Neuron (in vitro differentiated cells): Measurements from ENCODE around the gene STK32B.

ENCODE experiments used
- H2AFZ ChIP-seq: one replicate; pipeline ENCODE4 v1.6.1; 2013; ENCODE audit warnings: low read depth, mild to moderate bottlenecking, inconsistent platforms, low read length, moderate library complexity
- H3K27me3 ChIP-seq: one replicate; pipeline ENCODE4 v1.6.1; 2013; ENCODE audit warnings: low read length; ENCODE audit not compliant: insufficient read depth
- H3K36me3 ChIP-seq: one replicate; pipeline ENCODE4 v1.6.1; 2013; ENCODE audit warnings: low read length; ENCODE audit not compliant: insufficient read depth
- H3K4me1 ChIP-seq: one replicate; pipeline ENCODE4 v1.6.1; 2013; ENCODE audit warnings: low read length; ENCODE audit not compliant: insufficient read depth
- H3K4me3 ChIP-seq: 2 replicates; pipeline ENCODE4 v1.5.1; 2013; ENCODE audit warnings: mild to moderate bottlenecking, low read length, moderate library complexity
- H3K9me3 ChIP-seq: one replicate; pipeline ENCODE4 v1.6.1; 2013; ENCODE audit warnings: low read length

STK32B gene

GRCh38 chr4:5322321-5322720 lies 271.0 kb downstream of the STK32B start:
- Histone ChIP-seq H3K4me1 (no peaks in the 10 kb centered on the region), H3K4me3 (no peak overlapping the region), H2AFZ (no peak overlapping the region), H3K9me3 (no peaks in the 10 kb centered on the region), H3K27me3 (no peaks in the 10 kb centered on the region), H3K36me3 (no peaks in the 10 kb centered on the region)

- Histone ChIP-seq H3K4me1 (no peaks in the 10 kb centered on the region), H3K27me3 (no peaks in the 10 kb centered on the region), H3K36me3 (no peaks in the 10 kb centered on the region), H3K4me3 (no peak overlapping the region), H3K9me3 (no peaks in the 10 kb centered on the region), H2AFZ (no peak overlapping the region)
Observed at GRCh38 chr4:5330339-5330989, 279.2 kb downstream of the STK32B start.

DNA sequence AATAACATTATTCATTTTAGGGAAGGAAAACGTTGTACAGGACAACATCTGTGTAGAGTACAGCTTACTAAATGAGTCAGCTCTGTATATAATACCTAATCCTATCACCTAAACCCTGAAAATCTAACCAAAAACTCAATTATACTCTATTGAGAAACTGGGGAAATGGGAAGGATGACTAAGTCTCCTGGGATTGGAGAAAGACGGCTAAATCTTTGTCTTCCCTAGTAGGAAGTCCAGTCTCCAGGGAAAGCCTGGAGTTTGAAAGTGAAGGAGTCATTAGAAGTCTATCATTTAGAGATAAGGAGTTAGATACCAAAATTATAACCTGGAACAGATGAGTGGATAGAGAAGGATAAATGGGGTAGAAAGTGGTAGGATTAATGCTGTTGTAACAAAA lies 286.5 kb downstream of the STK32B start:
- no peak overlapping the region for H2AFZ ChIP-seq
- no peaks in the 10 kb centered on the region for H3K36me3 ChIP-seq
- H3K4me3 ChIP-seq = no peak overlapping the region
- H3K4me1 ChIP-seq = no peaks in the 10 kb centered on the region
- no peaks in the 10 kb centered on the region for H3K9me3 ChIP-seq
- H3K27me3 ChIP-seq = no peaks in the 10 kb centered on the region

- Histone ChIP-seq H3K9me3 (no peaks in the 10 kb centered on the region), H3K4me3 (no peak overlapping the region), H2AFZ (no peak overlapping the region), H3K27me3 (no peaks in the 10 kb centered on the region), H3K36me3 (no peaks in the 10 kb centered on the region), H3K4me1 (no peaks in the 10 kb centered on the region)
Observed at GRCh38 chr4:5338531-5338930, 287.3 kb downstream of the STK32B start.

GRCh38 chr4:5340991-5341451 lies 289.7 kb downstream of the STK32B start:
- Histone ChIP-seq H3K9me3 (no peaks in the 10 kb centered on the region), H3K36me3 (no peaks in the 10 kb centered on the region), H3K4me3 (no peak overlapping the region), H3K4me1 (no peaks in the 10 kb centered on the region), H3K27me3 (no peaks in the 10 kb centered on the region), H2AFZ (no peak overlapping the region)

DNA sequence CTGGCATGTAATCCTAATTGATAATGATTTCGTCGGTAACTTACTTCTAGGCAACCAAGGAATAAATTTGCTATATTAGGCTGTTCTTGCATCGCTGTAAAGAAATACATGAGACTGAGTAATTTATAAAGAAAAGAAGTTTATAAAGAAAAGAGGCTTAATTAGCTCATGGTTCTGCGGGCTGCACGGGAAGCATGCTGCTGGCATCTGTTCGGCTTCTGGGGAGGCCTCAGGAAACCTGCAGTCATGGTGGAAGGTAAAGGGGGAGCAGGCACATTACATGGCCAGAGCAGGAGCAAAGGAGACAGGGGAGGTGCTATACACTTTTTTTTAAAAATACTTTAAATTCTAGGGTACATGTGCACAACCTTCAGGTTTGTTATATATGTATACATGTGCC lies 290.2 kb downstream of the STK32B start:
- H3K4me3 ChIP-seq = no peak overlapping the region
- no peak overlapping the region for H2AFZ ChIP-seq
- H3K4me1 ChIP-seq = no peaks in the 10 kb centered on the region
- no peaks in the 10 kb centered on the region for H3K27me3 ChIP-seq
- no peaks in the 10 kb centered on the region for H3K36me3 ChIP-seq
- H3K9me3 ChIP-seq = no peaks in the 10 kb centered on the region

DNA sequence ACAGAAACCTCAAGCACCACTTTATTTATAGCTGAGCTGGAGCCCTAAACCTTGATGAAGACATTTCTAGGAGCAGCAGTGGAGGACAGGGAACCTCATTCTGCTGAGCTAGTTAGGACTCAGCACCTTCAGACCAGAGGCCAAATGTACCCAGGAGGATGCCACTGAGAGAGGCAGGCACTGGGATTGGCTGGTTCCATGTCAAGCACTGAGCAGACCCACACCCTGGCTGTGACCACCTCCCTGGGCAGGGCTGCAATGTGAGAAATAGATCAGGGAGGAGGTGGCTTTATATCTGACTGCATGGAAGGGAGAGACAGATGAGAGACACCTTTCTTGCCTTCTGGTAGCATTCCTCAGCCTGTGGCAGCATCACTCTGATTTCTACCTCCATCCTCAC lies 304.6 kb downstream of the STK32B start:
- H3K4me1 ChIP-seq = no peaks in the 10 kb centered on the region
- no peaks in the 10 kb centered on the region for H3K9me3 ChIP-seq
- H3K36me3 ChIP-seq = no peaks in the 10 kb centered on the region
- H3K27me3 ChIP-seq = no peaks in the 10 kb centered on the region
- no peak overlapping the region for H2AFZ ChIP-seq
- H3K4me3 ChIP-seq = no peak overlapping the region

- Histone ChIP-seq H3K27me3 (no peaks in the 10 kb centered on the region), H3K4me3 (no peak overlapping the region), H3K4me1 (no peaks in the 10 kb centered on the region), H3K9me3 (no peaks in the 10 kb centered on the region), H3K36me3 (no peaks in the 10 kb centered on the region), H2AFZ (no peak overlapping the region)
Observed at GRCh38 chr4:5357870-5358269, 306.6 kb downstream of the STK32B start.

DNA sequence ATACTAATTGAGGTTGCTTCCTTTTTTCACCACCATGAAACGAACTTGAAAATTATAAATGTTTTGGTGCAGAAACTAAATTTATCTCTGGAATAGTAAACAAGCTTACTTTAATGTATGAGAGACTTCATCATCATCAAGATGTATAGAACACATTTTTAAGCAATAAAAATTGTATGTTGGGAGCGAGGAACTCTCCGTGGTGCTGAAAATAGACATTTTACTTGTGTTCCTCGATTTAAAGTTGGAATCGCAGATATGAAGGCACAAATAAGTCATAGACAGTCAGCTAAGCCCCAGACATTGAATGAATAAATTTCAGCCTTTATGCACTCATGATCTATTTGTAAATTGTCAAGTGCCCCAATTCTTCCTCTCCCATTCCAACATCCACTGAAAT lies 310.7 kb downstream of the STK32B start:
- H3K9me3 ChIP-seq = no peaks in the 10 kb centered on the region
- no peak overlapping the region for H2AFZ ChIP-seq
- H3K36me3 ChIP-seq = no peaks in the 10 kb centered on the region
- H3K4me3 ChIP-seq = no peak overlapping the region
- H3K4me1 ChIP-seq = peaks cover 16% of the 10 kb centered on the region
- no peaks in the 10 kb centered on the region for H3K27me3 ChIP-seq

DNA sequence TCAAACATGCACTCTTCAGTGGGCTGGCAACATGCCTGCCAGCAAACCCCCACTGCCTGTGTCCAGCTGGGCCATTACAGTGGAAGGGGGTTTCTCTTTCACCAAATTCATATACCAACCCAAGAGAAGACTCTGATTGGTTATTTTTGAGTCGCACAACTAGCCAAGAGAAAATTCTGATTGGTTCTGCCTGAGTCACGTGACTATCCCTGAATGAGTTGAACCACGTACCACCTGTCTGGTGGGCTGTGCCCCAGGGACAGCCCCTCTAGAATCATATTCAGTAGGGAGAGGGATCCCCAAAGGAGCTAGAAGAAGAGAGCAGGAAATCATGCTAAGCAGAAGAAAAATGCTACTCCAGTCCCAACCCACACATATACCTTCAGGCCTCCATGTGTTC lies 313.1 kb downstream of the STK32B start:
- no peaks in the 10 kb centered on the region for H3K27me3 ChIP-seq
- H3K4me3 ChIP-seq = no peak overlapping the region
- no peaks in the 10 kb centered on the region for H3K36me3 ChIP-seq
- H3K4me1 ChIP-seq = peaks cover 16% of the 10 kb centered on the region
- no peak overlapping the region for H2AFZ ChIP-seq
- no peaks in the 10 kb centered on the region for H3K9me3 ChIP-seq

DNA sequence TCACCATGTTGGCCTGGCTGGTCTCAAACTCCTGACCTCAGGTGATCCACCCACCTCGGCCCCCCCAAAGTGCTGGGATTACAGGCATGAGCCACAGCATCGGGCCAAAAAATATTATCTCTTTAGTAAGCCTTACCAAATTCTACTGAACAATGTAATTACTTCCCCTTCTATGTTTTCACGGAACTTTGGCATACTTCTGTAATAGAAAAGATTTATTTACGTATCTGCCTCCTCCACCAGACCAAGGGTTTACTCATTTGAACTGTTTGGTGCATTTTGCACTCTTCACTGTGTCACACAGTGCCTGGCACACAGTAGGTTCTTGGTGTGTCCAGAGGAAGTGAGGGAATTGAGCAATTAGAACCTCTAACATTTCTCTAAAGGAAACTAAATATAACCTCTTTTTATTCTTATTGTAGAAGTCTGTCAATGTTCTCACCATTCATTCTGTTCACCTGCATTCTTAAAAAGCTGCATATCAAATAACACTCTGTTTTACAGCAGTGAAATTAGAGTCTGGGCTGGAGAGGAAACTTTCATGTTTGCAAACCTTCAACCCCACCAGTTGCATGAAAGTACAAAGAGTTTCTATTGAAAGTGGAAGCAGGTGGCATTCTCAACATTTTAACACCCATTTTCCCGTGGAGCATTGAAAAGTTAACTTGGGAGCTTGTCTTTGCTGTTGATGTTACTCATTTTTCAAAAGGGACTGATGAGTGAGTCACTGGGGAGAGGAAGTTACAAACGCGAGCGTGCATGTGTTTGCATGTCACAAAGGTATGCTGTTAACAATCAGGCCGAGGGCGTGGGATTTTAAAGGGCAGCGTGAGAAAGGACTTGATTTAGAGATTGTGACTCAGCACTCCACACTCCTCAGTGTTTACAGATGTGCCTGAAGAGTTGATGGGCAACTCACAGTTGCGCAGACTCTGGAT lies 314.1 kb downstream of the STK32B start:
- H3K4me1 ChIP-seq = peaks cover 16% of the 10 kb centered on the region
- H2AFZ ChIP-seq = no peak overlapping the region
- no peaks in the 10 kb centered on the region for H3K9me3 ChIP-seq

DNA sequence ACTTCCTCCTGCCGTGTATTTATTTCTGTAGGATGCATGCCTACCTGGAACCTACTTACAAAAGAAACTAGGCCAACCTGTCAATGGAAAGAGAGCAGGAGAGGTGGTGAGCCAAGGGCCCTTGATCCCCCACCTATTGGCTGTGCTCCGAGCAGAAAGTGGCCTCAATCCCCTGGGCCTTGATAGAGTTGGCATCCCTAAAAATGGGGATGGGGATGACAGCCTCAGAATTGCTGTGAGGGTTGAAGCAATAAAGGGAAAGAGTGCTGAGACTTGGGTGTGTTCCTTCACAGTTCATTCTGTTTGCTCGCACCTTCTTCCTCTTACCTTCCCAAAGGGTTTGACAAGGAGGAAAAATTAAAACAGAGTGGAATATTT lies 314.7 kb downstream of the STK32B start:
- Histone ChIP-seq H3K4me1 (peaks cover 16% of the 10 kb centered on the region), H3K9me3 (no peaks in the 10 kb centered on the region), H3K36me3 (no peaks in the 10 kb centered on the region), H3K4me3 (no peak overlapping the region), H2AFZ (no peak overlapping the region), H3K27me3 (no peaks in the 10 kb centered on the region)

More for the DNA sequence above, 314.1 kb downstream of the STK32B start:
- Histone ChIP-seq H3K27me3 (no peaks in the 10 kb centered on the region), H3K36me3 (no peaks in the 10 kb centered on the region), H3K4me3 (no peak overlapping the region)

- no peaks in the 10 kb centered on the region for H3K36me3 ChIP-seq
- H3K27me3 ChIP-seq = no peaks in the 10 kb centered on the region
- H3K9me3 ChIP-seq = no peaks in the 10 kb centered on the region
Observed at GRCh38 chr4:5366421-5366820, 315.1 kb downstream of the STK32B start.

More at GRCh38 chr4:5366421-5366820, 315.1 kb downstream of the STK32B start:
- H3K4me3 ChIP-seq = no peak overlapping the region
- peaks cover 16% of the 10 kb centered on the region for H3K4me1 ChIP-seq
- no peak overlapping the region for H2AFZ ChIP-seq
